ENCODE measurements around the gene ARMC9. TPM values are rescaled to one million over a fixed set of nuclear protein-coding genes. Genes with fewer than 3 reads are reported as not detected.

ARMC9 gene
- total RNA-seq, 4 donors from 2014 or later, result 6.5 to 11.5 (median 9.3) TPM

DNA sequence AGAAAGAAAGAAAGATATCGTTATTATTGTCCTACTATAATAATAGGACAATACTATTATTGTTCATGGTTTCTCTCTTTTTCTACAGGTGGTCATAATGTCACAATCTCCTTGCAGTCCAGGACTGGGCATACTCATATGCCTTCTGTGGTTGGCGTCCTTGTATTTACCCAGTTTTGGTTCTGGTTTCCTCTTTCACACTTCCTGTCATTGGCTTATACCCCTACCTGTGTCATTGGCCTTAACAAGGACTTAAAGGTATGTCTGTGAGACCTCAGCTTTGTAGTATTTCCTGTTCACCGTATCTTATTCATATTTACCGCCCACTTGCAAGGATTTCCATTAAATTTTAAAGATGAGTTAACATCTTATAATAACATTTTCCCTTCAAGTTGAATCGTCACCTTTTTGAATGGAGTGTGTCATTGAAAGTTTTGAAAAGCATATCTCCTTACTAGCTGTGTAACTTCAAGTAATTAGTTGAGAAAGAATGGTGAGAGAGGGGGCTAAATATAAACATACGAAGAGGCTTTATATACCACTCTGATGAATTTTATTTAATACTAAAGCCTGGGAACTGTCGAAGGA lies 37.1 kb upstream of the ARMC9 start:
- no peak for TF ChIP-seq POLR2A (IDR thresholded peaks at IDR 0.05)
- TF ChIP-seq POLR2AphosphoS5 (IDR thresholded peaks at IDR 0.05), result no peak
- no peak for TF ChIP-seq EP300 (IDR thresholded peaks at IDR 0.05)
- TF ChIP-seq, protein P1, sequence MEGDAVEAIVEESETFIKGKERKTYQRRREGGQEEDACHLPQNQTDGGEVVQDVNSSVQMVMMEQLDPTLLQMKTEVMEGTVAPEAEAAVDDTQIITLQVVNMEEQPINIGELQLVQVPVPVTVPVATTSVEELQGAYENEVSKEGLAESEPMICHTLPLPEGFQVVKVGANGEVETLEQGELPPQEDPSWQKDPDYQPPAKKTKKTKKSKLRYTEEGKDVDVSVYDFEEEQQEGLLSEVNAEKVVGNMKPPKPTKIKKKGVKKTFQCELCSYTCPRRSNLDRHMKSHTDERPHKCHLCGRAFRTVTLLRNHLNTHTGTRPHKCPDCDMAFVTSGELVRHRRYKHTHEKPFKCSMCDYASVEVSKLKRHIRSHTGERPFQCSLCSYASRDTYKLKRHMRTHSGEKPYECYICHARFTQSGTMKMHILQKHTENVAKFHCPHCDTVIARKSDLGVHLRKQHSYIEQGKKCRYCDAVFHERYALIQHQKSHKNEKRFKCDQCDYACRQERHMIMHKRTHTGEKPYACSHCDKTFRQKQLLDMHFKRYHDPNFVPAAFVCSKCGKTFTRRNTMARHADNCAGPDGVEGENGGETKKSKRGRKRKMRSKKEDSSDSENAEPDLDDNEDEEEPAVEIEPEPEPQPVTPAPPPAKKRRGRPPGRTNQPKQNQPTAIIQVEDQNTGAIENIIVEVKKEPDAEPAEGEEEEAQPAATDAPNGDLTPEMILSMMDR (IDR thresholded peaks at IDR 0.05), result no peak
- Histone ChIP-seq H3K27ac (peak overlapping the region; percentile 75), H3K27me3 (no peaks in the 10 kb centered on the region), H3K9me3 (no peaks in the 10 kb centered on the region), H3K36me3 (peaks cover 13% of the 10 kb centered on the region), H3K4me1 (peaks cover 13% of the 10 kb centered on the region), H3K4me3 (no peak overlapping the region)
- DNase-seq (ENCODE audit: low spot score in 2 of 2), result no peak
- 85% methylated on average over 7 of the region's 7 CpGs for WGBS

DNA sequence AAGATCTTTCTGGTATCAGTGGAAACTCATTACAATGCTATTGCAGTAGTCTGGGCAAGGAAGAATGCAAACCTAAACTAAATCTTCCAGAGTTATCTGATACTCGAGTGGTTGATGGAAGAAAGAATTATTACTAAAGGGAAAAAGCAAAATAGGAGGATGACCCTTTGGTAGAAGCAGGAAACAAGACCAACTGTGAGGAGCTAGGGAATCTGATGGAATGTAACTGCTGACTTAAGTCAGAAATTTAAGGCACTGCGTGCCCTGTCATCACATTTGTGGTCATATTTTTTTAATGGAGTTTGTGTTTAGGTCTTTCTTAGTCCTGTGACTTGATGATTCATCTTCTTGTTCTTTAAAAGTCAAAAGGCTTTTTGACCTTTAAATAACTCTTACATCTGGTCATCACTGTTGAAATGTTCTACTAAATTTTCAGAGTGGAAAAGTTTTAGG lies 36.5 kb upstream of the ARMC9 start:
- Histone ChIP-seq H3K4me1 (peaks cover 13% of the 10 kb centered on the region), H3K36me3 (peaks cover 19% of the 10 kb centered on the region), H3K4me3 (no peak overlapping the region), H3K27me3 (no peaks in the 10 kb centered on the region), H3K9me3 (no peaks in the 10 kb centered on the region), H3K27ac (peak overlapping the region; percentile 75)
- 59% methylated on average over 2 of the region's 2 CpGs for WGBS
- no peak for DNase-seq (ENCODE audit: low spot score in 2 of 2)
- TF ChIP-seq EP300 (IDR thresholded peaks at IDR 0.05) (no peak), POLR2A (IDR thresholded peaks at IDR 0.05) (no peak), POLR2AphosphoS5 (IDR thresholded peaks at IDR 0.05) (no peak)
- TF ChIP-seq, protein P1 (IDR thresholded peaks at IDR 0.05), result no peak

DNA sequence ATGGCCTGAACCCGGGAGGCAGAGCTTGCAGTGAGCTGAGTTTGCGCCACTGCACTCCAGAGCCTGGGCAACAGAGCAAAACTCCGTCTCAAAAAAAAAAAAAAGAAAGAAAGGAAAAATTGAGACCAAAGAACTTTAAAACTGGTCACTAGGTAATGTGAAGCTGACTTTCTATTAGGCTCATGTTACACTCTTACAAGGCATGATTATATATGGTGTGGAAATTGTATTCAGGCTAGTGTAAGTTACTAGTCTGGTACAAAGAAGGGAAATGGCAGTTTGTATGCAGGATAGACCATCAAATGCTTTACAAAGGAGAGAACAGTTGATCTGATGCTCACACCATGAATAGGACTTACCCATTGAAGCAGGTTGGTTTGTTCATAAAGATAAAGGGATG lies 35.4 kb upstream of the ARMC9 start:
- 92% methylated on average over 3 of the region's 3 CpGs for WGBS
- H3K27ac ChIP-seq, result no peak overlapping the region
- H3K4me3 ChIP-seq, result no peak overlapping the region
- H3K36me3 ChIP-seq, result peaks cover 30% of the 10 kb centered on the region
- peaks cover 13% of the 10 kb centered on the region for H3K4me1 ChIP-seq
- no peaks in the 10 kb centered on the region for H3K9me3 ChIP-seq
- H3K27me3 ChIP-seq, result no peaks in the 10 kb centered on the region
- TF ChIP-seq, protein P1 (IDR thresholded peaks at IDR 0.05), result no peak
- TF ChIP-seq EP300 (IDR thresholded peaks at IDR 0.05) (no peak), POLR2A (IDR thresholded peaks at IDR 0.05) (no peak), POLR2AphosphoS5 (IDR thresholded peaks at IDR 0.05) (no peak)
- DNase-seq (ENCODE audit: low spot score in 2 of 2), result no peak

DNA sequence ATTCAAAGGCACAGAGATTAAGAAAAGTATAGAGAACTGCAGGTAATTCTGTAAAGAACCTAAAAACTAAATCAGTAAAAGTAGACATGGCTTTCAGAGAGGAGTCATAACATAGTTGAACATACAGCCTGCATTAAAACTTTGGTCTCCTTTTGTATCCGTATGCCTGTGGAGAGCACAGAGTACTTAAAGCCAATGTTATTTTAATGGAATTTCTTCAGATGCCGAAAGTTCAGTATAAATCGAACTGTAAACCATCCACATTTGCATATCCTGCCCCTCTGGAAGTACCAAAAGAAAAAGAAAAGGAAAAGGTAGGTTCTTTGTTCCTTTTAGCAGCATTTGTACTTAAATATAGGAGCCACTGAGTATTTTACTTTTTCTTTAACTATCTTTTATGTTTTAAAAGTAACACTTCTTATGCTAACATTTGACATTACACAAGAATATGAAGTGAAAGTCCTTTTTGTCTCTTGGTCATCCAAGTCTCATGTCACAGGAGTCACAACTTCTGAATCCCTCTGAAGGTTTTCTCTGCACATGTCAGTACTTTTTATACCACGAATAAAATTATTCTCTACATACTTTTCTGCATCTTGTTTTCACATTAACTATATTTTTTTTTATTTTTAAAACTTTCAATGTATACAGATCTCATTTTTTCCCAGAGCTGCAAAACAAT lies 34.9 kb upstream of the ARMC9 start:
- Histone ChIP-seq H3K4me1 (peaks cover 13% of the 10 kb centered on the region), H3K27ac (no peak overlapping the region), H3K36me3 (peaks cover 35% of the 10 kb centered on the region), H3K9me3 (no peaks in the 10 kb centered on the region), H3K27me3 (no peaks in the 10 kb centered on the region), H3K4me3 (no peak overlapping the region)
- no peak for TF ChIP-seq POLR2AphosphoS5 (IDR thresholded peaks at IDR 0.05)
- DNase-seq (ENCODE audit: low spot score in 2 of 2), result no peak
- 93% methylated on average over 4 of the region's 4 CpGs for WGBS

DNA sequence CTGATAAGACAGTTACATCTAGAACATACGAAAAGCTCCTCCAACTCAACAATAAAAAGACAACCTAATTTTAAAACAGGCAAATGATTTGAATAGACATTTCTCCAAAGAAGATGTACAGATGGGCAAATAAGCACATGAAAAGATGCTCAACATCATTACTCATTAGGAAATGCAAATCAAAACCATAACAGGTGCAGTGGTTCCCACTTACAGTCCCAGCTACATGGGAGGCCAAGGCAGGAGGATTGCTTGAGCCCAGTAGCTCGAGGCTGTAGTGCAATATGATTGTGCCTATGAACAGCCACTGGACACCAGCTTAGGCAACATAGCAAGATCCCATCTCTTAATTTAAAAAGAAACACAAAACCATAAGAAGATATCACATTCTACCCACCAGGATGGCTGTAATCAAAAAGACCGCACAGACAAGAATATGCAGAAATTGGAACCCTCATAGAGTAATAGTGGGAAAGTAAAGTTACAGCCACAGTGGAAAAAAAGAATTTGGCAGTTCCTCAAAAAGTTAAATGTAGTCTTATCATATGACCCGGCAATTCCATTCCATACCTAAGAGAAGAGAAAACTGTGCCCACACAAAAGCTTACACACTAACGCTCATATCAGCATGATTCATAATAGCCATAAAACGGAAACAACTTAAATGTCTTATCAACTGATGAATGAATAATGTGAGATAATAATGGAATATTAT lies 30.5 kb upstream of the ARMC9 start:
- Histone ChIP-seq H3K27me3 (no peaks in the 10 kb centered on the region), H3K9me3 (no peaks in the 10 kb centered on the region), H3K27ac (no peak overlapping the region), H3K36me3 (peaks cover 61% of the 10 kb centered on the region), H3K4me1 (peaks cover 5% of the 10 kb centered on the region), H3K4me3 (no peak overlapping the region)
- 93% methylated on average over 6 of the region's 6 CpGs for WGBS
- no peak for DNase-seq (ENCODE audit: low spot score in 2 of 2)
- TF ChIP-seq POLR2AphosphoS5 (IDR thresholded peaks at IDR 0.05) (no peak), POLR2A (IDR thresholded peaks at IDR 0.05) (no peak), EP300 (IDR thresholded peaks at IDR 0.05) (no peak)
- TF ChIP-seq, protein P1 (IDR thresholded peaks at IDR 0.05), result no peak

Data from suprapubic skin (tissue), 4 donors.